Measurements from ENCODE around the gene HS6ST2.

DNA sequence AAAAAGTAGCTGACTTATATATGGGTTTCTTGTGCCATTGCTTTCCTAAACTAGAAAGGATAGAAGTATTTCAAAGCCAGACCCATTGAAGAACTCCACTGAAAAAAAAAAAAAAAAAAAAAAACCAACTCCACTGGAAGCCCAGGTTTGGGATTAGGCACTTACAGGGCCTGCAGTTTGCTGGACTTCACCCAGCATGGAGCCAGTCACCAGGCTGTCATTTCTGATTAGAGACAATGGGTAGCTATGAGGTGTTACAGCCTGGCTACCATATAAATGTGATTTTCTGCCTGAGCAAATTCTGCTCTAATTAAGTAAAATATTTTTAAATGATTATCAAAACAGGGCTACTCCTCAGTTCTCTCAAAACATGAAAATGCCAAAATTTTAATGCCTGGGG lies 49.5 kb downstream of the HS6ST2 start:
- TF ChIP-seq, protein P1, sequence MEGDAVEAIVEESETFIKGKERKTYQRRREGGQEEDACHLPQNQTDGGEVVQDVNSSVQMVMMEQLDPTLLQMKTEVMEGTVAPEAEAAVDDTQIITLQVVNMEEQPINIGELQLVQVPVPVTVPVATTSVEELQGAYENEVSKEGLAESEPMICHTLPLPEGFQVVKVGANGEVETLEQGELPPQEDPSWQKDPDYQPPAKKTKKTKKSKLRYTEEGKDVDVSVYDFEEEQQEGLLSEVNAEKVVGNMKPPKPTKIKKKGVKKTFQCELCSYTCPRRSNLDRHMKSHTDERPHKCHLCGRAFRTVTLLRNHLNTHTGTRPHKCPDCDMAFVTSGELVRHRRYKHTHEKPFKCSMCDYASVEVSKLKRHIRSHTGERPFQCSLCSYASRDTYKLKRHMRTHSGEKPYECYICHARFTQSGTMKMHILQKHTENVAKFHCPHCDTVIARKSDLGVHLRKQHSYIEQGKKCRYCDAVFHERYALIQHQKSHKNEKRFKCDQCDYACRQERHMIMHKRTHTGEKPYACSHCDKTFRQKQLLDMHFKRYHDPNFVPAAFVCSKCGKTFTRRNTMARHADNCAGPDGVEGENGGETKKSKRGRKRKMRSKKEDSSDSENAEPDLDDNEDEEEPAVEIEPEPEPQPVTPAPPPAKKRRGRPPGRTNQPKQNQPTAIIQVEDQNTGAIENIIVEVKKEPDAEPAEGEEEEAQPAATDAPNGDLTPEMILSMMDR (IDR thresholded peaks at IDR 0.05), result no peak
- no peak for TF ChIP-seq POLR2A (IDR thresholded peaks at IDR 0.05)
- TF ChIP-seq POLR2AphosphoS5 (IDR thresholded peaks at IDR 0.05), result no peak
- no peak for TF ChIP-seq EP300 (IDR thresholded peaks at IDR 0.05; ENCODE audit: low read depth)
